HG02588 (cell line): ENCODE data around the gene TFB2M.

ENCODE experiments used
- ATAC-seq: cut with Tn5 transposase; IDR thresholded peaks from one replicate; pipeline ENCODE4 v1.9.1; 2021; ENCODE audit warnings: mild to moderate bottlenecking, moderate library complexity; ENCODE audit not compliant: unreplicated experiment

The TFB2M gene

GRCh38 chr1:246558041-246558440 is 8.0 kb downstream of the TFB2M start:
- ATAC-seq = no peak

- no peak for ATAC-seq
Measured at GRCh38 chr1:246554201-246554600, 11.9 kb downstream of the TFB2M start.

- ATAC-seq = no peak
Measured at GRCh38 chr1:246552110-246552509, 14.0 kb downstream of the TFB2M start.

- ATAC-seq = no peak
Measured at GRCh38 chr1:246550402-246550801, 15.7 kb downstream of the TFB2M start.

- no peak for ATAC-seq
Measured at GRCh38 chr1:246549665-246550064, 16.4 kb downstream of the TFB2M start.

GRCh38 chr1:246544001-246544400 is 22.1 kb downstream of the TFB2M start:
- ATAC-seq = no peak

- no peak for ATAC-seq
Measured at GRCh38 chr1:246540738-246541491, 25.1 kb downstream of the TFB2M start.

GRCh38 chr1:246537887-246538286 is 28.2 kb downstream of the TFB2M start:
- no peak for ATAC-seq

GRCh38 chr1:246537441-246537840 is 28.6 kb downstream of the TFB2M start:
- ATAC-seq = no peak

GRCh38 chr1:246534114-246534513 is 31.9 kb downstream of the TFB2M start:
- ATAC-seq = no peak

GRCh38 chr1:246533371-246533905 is 32.6 kb downstream of the TFB2M start:
- ATAC-seq = no peak

GRCh38 chr1:246532519-246532918 is 33.5 kb downstream of the TFB2M start:
- no peak for ATAC-seq

- ATAC-seq = no peak
Measured at GRCh38 chr1:246530482-246530881, 35.6 kb downstream of the TFB2M start.

- ATAC-seq = no peak
Measured at GRCh38 chr1:246528933-246529731, 36.9 kb downstream of the TFB2M start.

- ATAC-seq = no peak
Measured at GRCh38 chr1:246527402-246528088, 38.5 kb downstream of the TFB2M start.

GRCh38 chr1:246526915-246527314 is 39.1 kb downstream of the TFB2M start:
- no peak for ATAC-seq

- ATAC-seq = no peak
Measured at GRCh38 chr1:246526380-246526779, 39.7 kb downstream of the TFB2M start.

- no peak for ATAC-seq
Measured at GRCh38 chr1:246519514-246519913, 46.5 kb downstream of the TFB2M start.

- ATAC-seq = no peak
Measured at GRCh38 chr1:246518456-246519205, 47.4 kb downstream of the TFB2M start.

GRCh38 chr1:246517391-246517790 is 48.7 kb downstream of the TFB2M start:
- no peak for ATAC-seq

GRCh38 chr1:246516126-246516525 is 49.9 kb downstream of the TFB2M start:
- no peak for ATAC-seq
